Measurements from ENCODE around the gene PIK3C2G.

PIK3C2G gene

DNA sequence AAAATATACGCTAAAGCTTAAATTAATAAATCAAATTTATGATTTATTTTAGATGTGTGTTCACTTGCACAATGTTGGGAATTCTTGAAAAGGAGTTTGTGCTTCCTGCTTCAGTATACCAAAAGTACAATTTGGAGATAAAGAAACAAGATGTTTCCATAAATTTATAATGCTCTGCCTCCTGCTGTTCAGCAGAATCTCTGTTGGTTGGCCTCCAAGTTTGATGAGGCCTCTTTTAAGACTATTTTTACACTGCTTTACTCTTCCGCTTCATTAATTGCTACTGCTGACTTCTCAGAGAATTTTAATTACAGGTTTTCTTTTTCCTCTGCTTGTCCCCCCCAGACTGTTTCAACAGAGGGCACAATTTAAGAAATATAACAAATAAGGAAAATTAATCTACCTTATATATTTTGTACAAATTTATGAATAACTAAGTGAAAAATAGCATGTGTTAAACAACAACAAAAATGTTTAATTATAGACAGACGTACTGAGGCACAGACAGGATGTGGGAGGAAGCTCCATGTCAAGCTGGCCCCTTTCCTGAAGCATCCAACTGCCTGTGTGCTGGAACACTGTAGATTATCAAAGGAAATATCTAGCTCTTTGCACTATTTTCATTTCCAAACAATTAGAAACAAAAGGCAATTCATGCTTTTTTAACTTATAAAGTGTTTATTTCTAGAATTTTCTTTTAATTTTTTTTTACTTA is 83.9 kb downstream of the PIK3C2G start:
- no peak for DNase-seq (ENCODE audit: low read depth)

DNA sequence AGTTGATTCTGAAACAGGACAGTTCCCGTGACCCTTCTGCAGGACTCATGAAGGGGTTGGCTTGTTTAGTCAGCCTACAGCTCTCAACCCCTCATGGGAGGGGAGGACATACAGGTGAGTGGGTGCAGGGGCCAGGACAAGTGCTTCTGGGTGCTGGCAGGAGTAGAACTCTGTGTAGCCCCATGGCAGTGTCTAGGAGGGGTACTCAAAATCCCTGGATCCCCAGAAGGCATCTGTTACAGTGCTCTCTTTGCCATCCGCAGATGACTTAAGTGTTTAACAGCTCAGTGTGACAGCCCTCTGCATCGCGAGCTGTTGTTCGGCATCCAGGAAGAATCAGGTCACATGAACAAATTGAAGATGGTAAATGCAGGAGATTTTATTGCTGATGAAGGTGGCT is 91.0 kb downstream of the PIK3C2G start:
- DNase-seq (ENCODE audit: low read depth) = no peak

DNA sequence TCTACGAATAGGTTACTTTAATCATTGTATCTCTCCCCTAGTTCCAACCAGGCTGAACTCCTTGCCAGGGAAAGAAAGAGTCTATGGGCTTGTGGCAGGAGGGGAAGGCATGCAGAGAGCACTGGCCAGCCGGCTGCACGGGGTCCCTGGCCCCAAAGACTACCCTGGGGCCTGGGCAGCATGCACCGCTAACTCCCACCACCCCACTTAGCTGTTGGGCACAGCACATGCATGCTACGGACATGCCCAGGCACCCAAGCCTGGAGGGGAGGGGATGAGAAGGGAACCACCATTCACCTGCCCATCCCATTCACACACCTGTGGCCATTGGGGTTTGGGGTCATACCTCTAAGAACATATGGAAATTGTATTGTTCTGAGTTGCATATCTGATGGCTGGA is 94.1 kb downstream of the PIK3C2G start:
- no peak for DNase-seq (ENCODE audit: low read depth)

DNA sequence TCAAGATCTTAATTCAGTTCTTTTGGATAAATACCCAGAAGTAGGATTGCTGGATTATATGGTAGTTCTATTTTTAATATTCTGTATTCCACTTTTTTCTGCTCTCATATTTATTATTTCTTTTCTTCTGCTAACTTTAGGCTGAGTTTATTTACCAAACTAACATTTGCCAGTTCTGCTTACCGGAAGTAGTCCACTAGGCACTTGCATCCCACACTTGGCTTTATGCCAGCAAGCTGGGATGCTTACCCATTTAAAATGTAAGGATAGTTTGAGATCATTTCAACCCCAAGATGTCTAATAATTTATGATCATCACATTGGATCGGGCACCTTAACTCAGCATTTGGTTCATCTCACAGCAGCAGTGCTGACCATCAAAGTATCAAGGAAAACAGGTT is 96.8 kb downstream of the PIK3C2G start:
- no peak for DNase-seq (ENCODE audit: low read depth)

DNA sequence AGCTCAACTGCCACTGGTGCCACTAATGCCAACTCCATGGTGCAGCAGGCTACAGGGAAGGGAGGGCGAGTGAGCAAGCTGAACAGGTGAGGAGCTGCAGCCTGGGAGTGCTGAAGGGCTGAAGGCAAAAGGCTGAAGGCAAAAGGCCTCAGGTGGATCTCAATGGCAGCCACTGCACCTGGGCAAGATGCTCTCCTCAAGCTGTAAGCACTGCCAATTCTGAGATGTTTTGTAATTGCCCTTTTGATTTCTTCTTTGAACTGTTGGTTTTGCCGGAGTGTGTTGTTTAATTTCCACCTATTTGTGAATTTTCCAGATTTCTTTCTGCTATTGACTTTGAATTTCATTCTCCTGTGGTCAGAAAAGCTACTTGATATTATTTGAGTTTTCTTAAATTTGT is 97.6 kb downstream of the PIK3C2G start:
- no peak for DNase-seq (ENCODE audit: low read depth)

DNA sequence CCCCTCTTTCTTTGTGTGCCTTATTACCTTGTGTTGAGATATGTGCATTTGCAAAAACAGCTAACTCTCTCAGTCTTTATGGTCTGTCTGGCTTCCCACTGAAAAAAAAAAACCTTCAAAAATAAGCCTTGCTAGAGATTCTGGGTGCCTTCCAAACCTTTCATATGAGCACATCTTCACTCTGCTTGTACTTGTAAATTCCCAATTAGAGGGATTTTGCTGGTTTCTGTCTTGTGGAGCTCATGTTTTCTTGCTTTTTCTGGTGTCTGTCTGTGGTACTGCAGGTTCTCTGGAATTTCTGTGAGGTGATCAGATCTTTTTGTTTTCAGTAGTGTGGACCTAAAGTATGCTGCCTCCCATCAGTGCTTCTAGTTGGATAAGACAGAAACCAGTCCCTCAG is 100.1 kb downstream of the PIK3C2G start:
- DNase-seq (ENCODE audit: low read depth) = no peak

DNA sequence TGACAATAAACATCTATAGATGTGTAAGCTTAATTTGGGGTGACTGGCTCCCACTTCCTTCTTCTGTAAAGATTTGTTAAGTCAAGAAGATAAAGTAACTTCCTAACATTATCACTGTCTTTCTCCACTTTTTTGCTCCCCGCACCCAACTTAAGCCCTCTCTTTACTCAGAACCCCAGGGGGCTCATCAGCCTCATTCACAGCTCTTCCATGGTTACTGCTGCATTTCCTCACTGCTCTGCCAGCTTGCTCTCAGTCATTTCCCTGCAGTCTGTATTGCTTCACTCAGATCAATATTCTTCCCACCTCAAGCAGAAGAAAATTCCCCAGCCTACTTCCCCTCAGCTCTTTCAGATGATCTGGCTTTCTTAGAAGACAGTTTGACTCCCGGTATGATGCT is 102.0 kb downstream of the PIK3C2G start:
- no peak for DNase-seq (ENCODE audit: low read depth)

DNA sequence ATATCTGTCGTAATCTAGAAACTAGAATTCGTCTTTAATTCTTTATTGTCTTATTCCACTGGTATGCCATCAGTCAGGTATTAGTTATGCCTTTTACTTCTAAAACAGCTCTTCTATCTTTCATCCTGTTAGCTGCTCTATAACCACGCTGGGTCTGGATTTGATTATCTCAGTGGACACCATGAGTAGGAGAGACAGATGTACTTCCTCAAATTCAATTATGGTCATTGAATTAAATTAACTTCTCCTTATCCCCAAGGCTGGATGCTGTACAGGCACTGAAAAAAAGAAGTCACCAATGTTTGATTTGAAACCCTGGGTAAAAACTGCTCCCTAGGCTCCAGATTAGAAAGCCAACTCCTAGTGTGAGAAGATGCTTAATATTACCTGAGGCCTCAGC is 107.3 kb downstream of the PIK3C2G start:
- no peak for DNase-seq (ENCODE audit: low read depth)

DNA sequence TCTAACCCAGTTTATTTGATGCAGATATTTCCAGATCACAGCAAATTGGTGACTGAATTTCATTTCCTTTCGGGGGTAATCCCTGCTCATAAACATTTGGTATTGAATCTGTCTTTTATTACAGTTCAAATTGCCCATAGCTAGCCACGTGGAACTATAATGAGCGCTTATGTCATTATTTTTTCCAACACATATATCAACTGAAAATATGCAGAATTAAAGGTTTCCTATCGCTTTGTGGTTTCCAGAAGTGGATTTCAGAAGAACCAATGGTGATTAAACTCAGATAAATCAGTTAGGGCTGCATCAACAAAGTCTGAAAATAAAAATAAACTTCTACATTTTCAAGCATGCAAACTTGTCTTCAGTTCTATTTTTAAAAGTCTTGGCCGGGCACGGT is 111.9 kb downstream of the PIK3C2G start:
- DNase-seq (ENCODE audit: low read depth) = no peak

DNA sequence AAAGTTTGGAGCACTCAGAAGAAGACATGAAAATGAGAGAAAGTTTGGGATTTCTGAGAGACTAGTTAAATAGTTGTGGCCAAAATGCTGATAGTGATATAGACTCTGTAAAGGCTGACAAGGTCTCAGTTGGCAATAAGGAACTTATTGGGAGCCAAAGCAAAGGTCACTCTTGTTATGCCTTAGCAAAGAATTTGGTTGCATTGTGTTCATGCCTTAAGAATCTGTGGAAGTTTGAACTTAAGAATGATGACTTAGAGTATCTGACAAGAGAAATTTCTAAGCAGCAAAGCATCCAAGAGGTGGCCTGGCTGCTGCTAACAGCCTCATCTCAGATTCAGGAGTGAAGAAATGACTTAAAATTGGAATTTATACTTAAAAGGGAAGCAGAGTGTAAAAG is 113.8 kb downstream of the PIK3C2G start:
- DNase-seq (ENCODE audit: low read depth) = no peak

DNA sequence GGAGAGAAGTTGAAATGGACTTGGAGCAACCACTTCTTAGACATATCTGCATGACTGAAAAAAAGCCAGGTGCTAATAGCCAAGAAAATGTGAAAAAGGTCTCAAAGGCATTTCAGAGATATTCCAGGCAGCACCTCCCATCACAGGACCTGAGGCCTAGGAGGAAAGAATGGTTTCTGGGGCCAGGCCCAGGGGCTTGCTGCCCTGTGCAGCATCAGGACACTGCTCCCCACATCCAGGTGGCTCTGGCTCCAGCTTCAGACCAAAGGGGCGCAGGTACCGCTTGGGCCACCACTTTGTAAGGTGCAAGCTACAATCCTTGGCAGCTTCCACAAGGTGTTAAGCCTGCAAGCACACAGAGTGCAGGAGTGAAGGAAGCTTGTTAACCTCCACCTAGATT is 114.3 kb downstream of the PIK3C2G start:
- DNase-seq (ENCODE audit: low read depth) = no peak

DNA sequence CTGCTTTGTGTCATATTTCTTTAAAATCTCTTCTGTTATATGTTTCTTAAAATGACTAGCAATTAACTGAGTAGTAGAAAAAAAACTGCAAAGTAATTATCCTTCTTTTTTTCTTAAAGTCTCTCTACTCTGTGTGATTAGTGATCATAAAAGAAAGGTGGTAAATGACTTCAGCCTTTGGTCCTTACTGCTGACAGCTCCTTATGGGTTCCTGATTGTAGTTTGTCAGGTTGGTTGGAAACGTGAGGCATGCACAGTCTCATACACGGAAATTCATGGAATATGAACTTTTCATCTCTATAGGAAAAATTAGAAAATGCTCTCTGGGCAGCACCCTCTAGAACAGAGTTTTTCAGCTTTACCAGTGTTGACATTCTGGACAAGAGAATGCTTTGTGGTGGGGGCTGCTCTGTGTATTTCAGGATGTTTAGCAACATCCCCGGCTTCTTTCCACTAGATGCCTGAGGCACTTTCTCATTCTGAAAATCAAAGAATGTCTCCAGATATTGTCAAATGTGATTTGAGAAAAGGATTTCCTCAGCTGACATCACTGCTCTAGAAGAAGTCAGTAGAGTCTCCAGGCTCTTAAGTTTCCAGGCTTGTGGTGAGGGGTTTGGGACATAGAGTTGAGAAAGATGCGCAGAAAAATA is 121.0 kb downstream of the PIK3C2G start:
- DNase-seq (ENCODE audit: low read depth) = no peak

DNA sequence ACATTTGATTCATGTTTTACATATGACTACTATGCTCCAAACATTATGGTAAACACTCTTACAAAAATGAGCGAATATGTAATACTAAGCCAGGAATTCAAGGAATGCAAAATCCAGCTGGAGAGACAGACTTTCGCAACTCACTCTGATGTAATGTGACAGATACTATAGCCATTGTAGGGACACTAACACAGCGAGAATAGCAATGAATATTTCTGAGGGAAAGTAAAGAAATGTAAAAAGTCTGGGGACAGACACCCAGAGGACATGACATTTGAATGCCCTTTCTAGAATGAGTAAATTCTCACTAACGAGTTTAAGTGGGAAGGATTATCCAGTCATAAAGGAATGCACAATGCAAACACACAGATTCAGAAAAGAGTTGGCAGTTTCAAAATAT is 121.9 kb downstream of the PIK3C2G start:
- DNase-seq (ENCODE audit: low read depth) = no peak

DNA sequence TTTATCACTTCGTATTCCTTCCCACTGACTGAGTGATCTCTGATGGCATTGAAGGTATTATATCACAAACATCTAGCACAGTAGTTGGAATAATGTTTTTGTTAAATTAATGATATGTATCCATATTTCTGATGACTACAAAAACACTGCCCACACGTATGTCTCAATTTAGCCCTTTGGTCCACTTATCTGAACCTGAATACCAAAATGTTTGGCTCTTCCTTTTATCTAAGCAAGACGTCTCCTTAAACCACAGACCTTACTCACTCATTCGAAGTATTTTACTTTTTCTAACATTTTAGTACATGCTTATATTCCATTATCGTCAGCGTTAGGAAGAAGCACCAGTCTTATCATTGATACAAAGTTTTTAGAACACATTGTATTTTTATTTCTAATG is 126.4 kb downstream of the PIK3C2G start:
- no peak for DNase-seq (ENCODE audit: low read depth)

DNA sequence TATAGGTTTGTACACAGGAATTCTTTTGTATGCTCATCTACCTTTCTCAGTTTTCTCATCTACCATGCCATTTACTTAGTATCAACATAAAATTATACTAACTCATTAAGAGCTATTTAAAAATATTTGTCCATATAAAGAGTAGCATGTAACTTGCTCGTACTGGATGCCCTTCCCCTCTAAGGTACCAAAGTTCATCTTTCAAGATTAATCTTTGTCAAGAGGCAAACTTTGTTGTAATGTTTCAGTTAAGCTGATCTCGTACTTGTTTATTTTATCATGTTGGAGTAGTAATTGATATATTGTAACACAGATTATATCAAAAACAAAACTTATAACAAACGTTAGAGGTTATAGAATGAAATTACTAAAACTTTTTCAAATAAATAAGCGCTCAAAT is 128.5 kb downstream of the PIK3C2G start:
- no peak for DNase-seq (ENCODE audit: low read depth)

DNA sequence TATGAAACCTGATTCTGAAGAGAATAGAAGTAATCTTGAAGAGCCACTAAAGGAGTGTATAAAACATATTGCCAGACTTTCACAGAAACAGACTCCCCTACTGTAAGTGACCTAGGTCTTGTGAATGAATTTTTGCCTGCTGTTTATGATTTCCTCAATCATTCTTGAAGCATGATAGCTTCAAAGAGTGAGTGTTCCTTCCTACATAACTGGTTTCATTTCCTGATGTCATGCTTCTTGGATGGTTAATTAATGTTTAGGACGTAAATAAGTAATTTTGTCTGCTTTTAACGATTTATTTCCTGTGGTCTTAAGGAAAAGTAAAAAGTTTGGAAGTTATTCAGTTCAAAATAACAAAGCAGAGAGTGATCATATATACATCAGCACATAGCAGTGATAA is 129.8 kb downstream of the PIK3C2G start:
- DNase-seq (ENCODE audit: low read depth) = no peak

DNA sequence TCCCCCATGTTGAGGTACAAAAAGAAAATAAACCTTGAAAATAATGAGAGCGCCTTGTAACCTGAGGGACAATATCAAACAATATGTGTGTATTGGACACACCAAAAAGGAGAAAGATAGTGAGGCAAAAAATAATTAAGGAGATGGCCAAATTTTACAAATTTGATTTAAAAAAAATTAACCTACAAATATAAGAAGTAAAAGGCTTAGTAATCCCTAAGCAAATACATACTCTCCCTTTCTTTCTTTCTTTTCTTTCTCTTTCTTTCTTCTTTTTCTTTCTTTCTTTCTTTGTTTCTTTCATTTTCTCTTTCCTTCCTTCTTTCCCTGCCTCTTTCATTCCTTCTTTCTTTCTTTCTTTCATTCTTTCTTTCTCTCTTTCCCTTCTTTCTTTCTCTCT is 133.4 kb downstream of the PIK3C2G start:
- no peak for DNase-seq (ENCODE audit: low read depth)

DNA sequence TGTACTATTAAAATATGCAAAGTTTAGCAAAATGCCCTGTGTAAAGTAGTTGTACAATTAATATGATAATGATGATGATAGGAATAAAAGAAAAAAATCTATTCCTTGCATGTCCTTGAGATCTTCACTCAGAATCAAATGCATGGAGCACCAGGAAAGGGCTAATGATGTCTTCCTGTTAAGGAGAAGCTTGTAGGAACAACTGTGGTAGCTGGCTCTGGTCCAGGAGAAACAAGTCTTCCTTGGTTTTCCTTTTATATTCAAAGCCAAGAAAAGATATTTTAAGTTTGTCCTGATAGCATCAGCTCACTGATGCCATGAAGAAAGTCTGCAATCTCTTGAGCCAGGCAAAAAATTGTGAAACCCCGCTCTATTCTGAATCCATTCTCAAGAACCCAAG is 138.9 kb downstream of the PIK3C2G start:
- DNase-seq (ENCODE audit: low read depth) = no peak

DNA sequence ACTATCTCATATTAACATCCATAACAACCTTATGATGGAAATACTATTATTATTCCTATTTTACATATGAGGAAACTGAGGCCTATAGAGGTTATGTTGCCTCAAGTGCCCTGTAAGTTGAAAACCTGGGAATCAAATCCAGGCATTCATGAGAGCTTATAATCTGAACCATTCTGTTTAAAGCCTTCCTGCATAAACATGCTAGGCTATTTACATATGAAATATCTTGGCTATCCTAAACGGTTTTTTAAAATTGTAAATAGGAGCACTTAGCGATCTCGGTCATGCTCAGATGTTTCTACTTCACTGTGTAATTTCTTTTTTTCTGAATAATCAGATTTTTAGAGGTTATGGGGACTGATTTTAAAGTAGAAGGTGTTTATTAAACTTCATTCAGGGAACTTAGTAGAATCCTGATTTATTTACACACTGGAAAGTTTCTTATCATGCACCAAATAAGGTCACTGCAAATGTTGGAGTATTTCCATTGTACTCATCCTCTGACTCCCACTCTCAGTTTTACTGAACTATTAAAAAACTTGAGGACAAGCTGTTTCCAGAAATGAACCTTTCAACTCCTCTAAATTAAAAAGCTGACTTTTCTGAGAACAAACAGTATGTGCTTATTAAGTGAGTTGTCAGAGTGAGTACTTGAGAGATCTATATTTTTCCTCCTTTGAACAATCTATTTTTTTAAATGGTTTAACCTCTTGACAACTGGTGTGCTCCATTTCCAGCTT is 141.7 kb downstream of the PIK3C2G start:
- DNase-seq (ENCODE audit: low read depth) = no peak

DNA sequence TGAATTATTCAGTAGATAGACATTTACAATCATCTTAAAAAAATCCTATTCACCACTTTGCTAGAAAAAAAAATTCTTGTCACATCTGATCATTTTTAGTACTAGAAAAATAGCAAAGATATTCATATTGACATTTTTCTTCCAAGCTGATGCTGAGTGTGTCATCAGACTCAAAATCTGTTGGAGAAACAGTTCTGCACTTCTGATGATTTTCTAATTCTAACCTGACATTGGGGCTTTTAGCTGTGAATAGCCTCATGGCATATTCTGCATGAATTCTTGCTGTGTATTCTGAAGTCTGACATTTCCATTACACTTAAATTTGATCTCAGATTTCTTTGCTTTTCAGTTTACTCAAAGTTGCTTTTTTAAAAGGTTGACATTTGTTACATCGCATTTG is 150.1 kb downstream of the PIK3C2G start:
- DNase-seq (ENCODE audit: low read depth) = no peak

DNA sequence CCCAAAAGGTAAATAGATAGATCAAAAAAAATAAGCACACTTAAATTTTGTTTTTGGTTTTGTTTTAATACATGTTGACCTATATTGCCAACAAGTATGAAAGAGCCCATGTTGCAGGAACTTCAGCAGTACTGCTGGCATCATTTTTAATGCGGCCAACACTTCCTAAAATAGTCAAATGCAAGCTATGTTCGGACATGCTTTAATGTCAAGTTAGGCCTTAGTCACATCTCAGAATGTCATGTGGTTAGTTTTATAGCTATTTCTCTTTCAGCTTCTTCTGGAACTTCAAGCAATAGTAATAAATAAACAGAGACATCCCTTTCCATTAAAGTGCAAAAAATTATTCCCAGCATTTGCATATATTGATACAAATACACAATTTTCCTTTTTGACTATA is 153.4 kb downstream of the PIK3C2G start:
- DNase-seq (ENCODE audit: low read depth) = no peak

DNA sequence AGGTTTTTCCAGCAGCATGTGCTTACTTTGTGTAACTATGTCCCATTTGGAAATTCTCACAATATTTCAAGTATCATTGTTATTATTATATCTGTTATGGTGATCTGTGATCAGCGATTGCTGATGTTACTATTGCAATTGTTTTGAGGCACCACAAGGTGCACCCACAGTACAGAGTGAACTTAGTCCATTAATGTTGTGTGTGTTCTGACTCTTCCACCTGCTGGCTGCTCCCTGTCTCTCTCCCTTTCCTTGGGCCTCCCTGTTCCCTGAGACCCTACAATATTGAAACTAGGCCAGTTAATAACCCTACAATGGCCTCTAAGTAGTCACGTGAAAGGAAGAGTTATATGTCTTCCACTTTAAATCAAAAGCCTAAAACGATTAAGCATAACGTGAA is 153.9 kb downstream of the PIK3C2G start:
- DNase-seq (ENCODE audit: low read depth) = no peak

DNA sequence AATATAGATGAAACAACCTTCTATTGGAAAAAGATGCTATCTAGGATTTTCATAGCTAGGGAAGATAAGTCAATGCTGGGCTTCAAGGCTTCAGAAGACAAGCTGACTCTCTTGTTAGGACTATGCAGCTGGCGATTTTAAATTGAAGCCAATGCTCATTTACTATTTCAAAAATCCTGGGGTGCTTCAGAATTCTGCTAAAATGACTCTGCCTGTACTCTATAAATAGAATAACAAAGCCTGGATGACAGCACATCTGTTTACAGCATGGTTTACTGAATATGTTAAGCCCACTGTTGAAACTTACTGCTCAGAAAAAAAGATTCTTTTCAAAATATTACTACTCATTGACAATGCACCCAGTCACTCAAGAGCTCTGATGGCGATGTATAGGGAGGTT is 155.1 kb downstream of the PIK3C2G start:
- no peak for DNase-seq (ENCODE audit: low read depth)

DNA sequence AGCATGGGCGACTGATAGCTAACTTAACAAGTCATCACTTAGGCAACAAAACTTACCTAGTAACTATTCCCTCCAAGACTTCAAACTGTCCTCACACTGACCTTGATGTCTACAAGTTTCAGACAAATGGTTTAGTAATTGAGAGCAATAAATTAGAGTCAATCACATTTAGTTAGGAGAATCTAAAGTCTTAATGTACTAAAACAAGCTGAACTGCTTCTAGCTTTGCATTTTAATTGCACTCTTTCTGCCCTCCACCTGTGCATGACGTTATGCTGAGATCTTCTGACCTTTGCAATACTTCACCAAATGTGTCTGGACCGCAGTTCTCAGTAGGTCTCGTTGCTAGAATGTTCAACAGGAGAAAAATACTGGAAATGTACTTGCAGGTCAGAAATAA is 158.0 kb downstream of the PIK3C2G start:
- DNase-seq (ENCODE audit: low read depth) = no peak

Data from activated T-cell treated with anti-CD3 and anti-CD28 coated beads for 24 hours (primary cell).